AG09319 (cell line): ENCODE data around the gene PCDHGA4.
A peak's percentile ranks its signal among the peaks of the same experiment; 100 is the strongest.
"Not testable (repeated sequence)": the region's sequence is repeated elsewhere in the genome, so short reads cannot be mapped to it uniquely, and the experiment has no call there.

Source experiments
- DNase-seq: peaks from one replicate; pipeline ENCODE4 v3.0.0-alpha.2; 2010; ENCODE audit warnings: low read depth; ENCODE audit errors: extremely low read depth
- TF ChIP-seq, protein P1 (sequence below): IDR thresholded peaks from 2 replicates; pipeline ENCODE4 v1.5.1; 2011; ENCODE audit warnings: low read depth, mild to moderate bottlenecking, inconsistent platforms, low read length, moderate library complexity

Gene PCDHGA4

DNA sequence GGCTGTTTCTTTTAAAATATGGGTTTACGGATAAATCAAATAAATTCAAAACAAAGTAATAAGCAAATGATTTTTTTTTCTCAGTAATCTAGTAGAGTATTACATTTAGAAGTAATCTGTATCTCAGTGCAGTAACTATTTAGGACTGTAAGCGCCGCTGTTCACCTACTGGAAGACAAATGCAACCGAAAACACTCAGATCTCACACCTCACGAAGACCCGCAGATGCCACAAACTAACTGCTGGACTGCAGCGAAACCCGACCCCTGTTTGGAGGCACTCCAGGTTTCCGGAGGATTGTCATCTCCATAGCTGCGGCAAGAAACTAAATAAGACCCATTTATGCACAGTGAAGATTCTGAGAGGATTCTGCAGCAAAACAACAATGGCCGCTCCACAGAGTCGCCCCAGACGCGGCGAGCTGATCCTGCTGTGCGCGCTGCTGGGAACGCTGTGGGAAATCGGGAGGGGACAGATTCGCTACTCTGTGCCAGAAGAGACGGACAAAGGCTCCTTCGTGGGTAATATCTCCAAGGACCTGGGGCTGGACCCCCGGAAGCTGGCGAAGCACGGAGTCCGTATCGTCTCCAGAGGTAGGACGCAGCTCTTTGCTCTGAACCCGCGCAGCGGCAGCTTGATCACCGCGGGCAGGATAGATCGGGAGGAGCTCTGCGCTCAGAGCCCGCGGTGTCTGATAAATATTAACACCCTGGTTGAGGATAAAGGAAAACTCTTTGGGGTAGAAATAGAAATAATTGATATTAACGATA is 37.8 kb downstream of the PCDHGA4 start, which contains the start of gene PCDHGA8:
Gene PCDHGA8 (plus strand): TSS at position 205 of the 770 bp plus-strand sequence. CDS start 181 bp downstream, at position 386.
- TF ChIP-seq, protein P1, sequence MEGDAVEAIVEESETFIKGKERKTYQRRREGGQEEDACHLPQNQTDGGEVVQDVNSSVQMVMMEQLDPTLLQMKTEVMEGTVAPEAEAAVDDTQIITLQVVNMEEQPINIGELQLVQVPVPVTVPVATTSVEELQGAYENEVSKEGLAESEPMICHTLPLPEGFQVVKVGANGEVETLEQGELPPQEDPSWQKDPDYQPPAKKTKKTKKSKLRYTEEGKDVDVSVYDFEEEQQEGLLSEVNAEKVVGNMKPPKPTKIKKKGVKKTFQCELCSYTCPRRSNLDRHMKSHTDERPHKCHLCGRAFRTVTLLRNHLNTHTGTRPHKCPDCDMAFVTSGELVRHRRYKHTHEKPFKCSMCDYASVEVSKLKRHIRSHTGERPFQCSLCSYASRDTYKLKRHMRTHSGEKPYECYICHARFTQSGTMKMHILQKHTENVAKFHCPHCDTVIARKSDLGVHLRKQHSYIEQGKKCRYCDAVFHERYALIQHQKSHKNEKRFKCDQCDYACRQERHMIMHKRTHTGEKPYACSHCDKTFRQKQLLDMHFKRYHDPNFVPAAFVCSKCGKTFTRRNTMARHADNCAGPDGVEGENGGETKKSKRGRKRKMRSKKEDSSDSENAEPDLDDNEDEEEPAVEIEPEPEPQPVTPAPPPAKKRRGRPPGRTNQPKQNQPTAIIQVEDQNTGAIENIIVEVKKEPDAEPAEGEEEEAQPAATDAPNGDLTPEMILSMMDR, result peak; percentile 3
- no peak for DNase-seq

DNA sequence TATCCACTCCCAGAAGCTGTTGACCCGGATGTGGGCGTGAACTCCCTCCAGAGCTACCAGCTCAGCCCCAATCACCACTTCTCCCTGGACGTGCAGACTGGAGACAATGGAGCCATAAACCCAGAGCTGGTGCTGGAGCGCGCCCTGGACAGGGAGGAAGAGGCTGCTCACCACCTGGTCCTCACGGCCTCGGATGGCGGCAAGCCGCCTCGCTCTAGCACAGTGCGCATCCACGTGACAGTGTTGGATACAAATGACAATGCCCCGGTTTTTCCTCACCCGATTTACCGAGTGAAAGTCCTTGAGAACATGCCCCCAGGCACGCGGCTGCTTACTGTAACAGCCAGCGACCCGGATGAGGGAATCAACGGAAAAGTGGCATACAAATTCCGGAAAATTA is 38.4 kb downstream of the PCDHGA4 start:
- TF ChIP-seq, protein P1, result no peak
- DNase-seq, result no peak

DNA sequence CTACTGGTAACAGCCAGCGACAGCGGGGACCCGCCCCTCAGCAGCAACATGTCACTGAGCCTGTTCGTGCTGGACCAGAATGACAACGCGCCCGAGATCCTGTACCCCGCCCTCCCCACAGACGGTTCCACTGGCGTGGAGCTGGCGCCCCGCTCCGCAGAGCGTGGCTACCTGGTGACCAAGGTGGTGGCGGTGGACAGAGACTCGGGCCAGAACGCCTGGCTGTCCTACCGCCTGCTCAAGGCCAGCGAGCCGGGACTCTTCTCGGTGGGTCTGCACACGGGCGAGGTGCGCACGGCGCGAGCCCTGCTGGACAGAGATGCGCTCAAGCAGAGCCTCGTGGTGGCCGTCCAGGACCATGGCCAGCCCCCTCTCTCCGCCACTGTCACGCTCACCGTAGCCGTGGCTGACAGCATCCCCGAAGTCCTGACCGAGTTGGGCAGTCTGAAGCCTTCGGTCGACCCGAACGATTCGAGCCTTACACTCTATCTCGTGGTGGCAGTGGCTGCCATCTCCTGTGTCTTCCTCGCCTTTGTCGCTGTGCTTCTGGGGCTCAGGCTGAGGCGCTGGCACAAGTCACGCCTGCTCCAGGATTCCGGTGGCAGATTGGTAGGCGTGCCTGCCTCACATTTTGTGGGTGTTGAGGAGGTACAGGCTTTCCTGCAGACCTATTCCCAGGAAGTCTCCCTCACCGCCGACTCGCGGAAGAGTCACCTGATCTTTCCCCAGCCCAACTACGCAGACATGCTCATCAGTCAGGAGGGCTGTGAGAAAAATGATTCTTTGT is 39.8 kb downstream of the PCDHGA4 start:
- not testable (repeated sequence) for DNase-seq

DNA sequence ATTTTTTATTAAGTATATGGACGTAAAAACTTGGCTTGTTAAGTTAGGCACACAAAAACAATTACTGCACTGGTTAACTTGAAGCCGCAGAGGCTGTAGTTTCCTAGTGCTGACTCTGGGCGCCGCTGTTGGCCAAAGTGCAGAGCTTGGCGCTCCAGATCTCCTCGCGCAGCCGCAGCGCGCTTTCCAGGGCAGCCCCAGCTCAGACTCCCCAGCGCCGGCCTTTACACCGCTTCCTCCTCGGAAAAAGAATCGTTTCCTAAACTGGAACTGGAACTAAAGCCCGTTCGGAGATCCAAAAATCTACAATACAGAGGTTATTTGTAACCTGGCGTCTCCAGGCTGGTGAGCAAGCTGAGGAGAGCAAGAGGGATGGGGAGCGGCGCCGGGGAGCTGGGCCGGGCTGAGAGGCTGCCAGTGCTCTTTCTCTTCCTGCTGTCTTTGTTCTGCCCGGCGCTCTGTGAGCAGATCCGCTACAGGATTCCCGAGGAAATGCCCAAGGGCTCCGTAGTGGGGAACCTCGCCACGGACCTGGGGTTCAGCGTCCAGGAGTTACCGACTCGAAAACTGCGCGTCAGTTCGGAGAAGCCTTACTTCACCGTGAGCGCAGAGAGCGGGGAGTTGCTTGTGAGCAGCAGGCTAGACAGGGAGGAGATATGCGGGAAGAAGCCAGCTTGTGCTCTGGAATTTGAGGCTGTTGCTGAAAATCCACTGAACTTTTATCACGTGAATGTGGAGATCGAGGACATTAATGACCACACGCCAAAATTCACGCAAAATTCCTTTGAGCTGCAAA is 43.1 kb downstream of the PCDHGA4 start, which contains the start of gene PCDHGB5:
Gene PCDHGB5 (plus strand): TSS at position 192 of the 796 bp plus-strand sequence. CDS start 181 bp downstream, at position 373.
- TF ChIP-seq, protein P1, result peak; percentile 51
- DNase-seq, result not testable (repeated sequence)

DNA sequence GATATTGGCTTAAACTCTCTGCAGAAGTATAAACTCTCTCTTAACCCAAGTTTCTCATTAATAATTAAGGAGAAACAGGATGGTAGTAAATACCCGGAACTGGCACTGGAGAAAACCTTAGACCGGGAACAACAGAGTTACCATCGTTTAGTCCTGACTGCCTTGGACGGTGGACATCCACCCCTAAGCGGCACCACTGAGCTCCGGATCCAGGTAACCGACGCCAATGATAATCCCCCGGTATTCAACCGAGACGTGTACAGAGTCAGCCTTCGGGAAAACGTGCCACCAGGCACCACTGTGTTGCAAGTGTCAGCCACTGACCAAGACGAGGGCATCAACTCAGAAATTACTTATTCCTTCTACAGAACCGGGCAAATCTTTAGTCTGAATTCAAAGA is 43.8 kb downstream of the PCDHGA4 start:
- DNase-seq, result no peak
- TF ChIP-seq, protein P1, result no peak

DNA sequence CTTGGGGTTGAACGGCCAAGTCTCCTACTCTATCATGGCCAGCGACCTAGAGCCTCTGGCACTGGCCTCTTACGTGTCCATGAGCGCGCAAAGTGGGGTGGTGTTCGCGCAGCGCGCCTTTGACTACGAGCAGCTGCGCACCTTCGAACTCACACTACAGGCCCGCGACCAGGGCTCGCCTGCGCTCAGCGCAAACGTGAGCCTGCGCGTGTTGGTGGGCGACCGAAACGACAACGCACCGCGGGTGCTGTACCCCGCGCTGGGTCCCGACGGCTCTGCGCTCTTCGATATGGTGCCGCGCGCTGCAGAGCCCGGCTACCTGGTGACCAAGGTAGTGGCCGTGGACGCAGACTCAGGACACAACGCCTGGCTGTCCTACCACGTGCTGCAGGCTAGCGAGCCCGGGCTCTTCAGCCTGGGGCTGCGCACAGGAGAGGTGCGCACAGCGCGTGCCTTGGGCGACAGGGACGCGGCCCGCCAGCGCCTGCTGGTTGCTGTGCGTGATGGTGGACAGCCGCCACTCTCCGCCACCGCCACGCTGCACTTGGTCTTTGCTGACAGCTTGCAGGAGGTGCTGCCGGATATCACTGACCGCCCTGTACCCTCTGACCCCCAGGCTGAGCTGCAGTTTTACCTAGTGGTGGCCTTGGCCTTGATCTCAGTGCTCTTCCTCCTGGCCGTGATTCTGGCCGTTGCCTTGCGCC is 44.9 kb downstream of the PCDHGA4 start:
- DNase-seq, result no peak
- TF ChIP-seq, protein P1, result no peak

DNA sequence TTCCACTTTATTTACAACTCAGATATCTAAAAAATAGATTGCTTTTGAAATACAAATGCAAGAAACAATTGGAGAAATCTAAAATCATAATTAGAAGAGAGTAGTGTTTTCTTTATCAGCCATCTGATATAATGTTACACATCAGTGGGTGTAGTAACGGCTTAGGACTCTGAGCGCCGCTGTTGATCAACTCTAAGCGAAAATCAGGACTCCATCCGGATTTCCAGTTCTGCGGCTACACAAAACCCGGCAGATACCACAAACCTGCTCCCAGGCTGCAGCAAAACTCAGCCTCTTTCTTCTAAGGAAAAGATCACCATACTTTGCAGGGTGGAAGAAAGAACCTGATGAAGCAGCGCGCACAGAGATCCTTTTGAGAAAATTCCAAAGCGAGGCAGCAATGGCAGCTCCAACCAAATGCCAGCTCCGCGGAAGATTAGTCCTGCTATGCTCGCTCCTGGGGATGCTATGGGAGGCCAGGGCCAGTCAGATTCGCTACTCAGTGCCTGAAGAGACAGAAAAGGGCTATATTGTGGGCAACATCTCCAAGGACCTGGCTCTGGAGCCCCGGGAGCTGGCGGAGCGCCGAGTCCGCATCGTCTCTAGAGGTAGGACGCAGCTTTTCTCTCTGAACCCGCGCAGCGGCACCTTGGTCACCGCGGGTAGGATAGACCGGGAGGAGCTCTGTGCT is 47.9 kb downstream of the PCDHGA4 start, which contains the start of gene PCDHGA9:
Gene PCDHGA9 (plus strand): TSS at position 226 of the 691 bp plus-strand sequence. CDS start 175 bp downstream, at position 401.
- TF ChIP-seq, protein P1, result peak; percentile 36

More for the DNA sequence above, 47.9 kb downstream of the PCDHGA4 start, which contains the start of gene PCDHGA9:
- no peak for DNase-seq
